NCI-H146 treated with DMSO at 0.1 percent for 48 hours (cell line): Measurements from ENCODE around the gene SPATA32.
"Not testable (repeated sequence)": the region's sequence is repeated elsewhere in the genome, so short reads cannot be mapped to it uniquely, and the experiment has no call there.

Experiments
- DNase-seq: peaks from one replicate; lab custom pipeline; 2025; ENCODE audit not compliant: unreplicated experiment; lab: John Stamatoyannopoulos, UW

SPATA32 gene

DNA sequence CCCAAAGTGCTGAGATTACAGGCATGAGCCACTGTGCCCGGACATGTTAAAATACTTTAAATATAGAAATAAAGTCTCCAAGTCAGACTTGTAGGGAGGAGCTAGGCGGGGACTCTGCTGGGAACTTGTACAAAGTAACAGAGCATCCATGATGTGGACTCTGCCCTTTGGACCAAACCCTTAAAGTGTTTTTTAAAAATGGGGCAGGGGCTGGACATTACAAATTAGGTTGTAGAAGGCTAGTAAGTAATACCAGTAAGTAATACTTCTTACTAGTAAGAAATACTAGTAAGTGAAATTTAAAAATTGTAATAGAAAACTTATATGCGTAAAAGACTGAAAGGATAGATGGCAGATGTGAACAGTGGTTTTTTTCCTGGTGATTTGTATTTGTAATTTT, 9.7 kb upstream of the SPATA32 start:
- no peak for DNase-seq

DNA sequence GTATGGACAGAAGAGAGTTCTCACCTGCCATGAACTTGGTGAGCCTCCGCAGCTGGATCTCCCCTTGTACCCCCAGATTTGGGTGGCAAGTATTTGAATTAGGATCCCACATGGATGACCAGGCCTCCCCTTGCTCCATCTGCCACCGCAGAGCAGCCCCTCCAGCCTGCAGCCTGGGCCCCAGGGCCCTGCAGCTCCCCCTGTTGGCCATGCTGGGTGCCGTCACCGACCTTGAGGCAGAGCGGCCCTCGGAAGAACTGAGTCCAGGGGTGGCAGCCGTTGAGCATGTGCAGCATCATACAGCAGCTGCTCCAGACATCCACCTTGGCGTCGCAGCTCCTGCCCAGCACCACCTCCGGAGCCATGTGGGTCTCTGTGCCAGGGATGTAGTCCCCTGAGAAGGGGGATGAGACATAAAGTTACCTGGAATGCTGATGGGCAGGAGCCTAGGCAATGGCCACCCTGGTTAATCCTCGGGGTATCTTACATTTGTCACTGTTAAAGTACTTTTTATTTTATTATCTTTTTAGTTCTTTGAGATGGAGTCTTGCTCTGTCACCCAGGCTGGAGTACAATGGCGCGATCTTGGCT, 9.0 kb upstream of the SPATA32 start:
- no peak for DNase-seq

DNA sequence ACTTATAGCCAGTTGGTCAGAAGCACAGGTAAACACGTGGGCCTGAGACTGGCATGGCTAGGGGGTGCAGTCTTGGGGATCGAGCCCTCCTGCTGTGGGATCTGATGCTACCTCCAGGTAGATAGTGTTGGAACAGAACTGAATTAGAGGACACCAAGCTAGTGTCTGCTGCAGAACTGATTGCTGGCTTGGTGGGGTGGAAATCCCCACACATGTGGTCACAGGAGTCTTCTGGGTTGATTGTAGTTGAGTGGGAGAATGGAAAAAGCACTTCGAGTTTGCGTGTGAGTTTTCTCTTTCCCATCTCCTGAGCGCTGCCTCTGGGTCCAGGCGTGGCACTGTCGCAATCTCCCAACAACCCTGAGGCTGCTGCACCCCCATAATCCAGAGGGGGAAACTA, 8.0 kb upstream of the SPATA32 start:
- DNase-seq = no peak

DNA sequence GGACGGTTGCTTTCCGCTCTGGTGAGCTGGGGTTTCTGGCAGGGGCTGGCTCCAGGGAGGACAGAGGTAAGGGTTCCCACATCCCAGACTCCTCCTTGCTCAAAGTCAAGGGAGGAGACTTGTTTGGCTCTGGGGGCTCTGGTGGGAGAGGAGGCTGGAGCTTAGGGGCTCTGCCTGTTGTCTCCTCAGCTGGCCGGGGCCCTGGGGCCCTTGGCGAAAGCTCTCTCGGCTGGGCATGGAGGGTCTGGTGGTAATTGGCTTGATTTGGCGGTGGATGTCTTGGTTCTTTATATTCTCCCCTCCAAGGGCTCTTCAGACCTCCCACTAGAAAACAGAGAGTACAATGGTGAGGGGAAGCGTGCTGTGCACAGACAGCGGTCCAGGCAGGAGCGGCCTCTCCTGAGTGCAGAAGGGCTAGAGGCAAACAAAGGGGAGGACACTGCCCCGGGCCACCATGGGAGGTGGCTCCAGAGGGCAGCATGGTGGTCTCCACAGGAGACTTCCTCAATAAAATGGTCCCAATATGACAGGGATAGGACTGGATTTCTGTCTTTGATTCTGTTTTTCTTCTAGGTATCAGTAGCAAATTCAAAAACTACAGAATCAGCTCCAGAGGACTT, 5.7 kb upstream of the SPATA32 start:
- DNase-seq = no peak

DNA sequence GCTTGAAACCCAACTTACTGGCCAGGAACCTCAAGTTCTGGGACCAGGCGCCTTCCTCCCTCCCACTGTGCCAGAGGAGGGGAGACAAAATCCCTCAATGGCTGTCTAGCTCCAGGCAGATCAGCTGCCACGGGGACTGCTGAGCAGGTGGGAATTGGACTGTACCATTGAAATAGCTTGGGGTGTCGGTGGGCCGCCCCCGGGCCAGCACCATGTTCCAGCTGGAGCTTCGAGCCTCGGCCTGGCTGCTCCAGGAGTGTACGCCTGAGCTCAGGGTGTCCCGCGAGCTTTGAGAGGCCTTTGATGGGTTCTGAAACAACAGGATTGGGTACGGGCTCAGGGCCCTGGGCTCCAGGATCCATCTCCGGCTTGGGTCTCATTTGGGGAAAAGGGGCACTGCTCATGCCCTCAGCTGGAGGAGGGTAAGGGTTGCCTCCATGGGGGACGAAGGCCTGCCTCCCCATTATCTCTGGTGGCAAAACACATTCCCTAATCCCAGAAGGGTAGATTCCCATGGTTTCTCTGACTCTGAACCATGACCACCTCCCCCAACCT, 4.6 kb upstream of the SPATA32 start:
- DNase-seq = no peak

DNA sequence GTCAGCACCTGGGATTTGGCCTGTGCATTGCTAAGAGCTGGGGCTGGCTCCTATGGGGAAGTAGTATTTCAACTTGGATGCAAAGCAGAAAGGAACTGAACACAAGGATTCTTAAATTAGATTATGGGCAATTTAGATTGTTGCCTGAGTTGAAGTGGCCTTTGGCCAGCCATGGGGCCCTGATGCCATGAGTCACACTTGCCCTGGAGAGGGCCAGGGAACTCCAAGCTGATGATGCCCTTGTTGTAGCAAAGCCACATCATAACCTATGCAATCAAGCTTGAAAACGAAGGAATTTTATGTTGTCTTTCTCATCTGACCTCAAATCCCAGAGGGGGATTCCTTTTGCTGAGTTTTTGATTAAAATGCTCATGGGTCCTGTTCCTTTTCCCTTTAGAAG, 3.9 kb upstream of the SPATA32 start:
- DNase-seq = no peak

DNA sequence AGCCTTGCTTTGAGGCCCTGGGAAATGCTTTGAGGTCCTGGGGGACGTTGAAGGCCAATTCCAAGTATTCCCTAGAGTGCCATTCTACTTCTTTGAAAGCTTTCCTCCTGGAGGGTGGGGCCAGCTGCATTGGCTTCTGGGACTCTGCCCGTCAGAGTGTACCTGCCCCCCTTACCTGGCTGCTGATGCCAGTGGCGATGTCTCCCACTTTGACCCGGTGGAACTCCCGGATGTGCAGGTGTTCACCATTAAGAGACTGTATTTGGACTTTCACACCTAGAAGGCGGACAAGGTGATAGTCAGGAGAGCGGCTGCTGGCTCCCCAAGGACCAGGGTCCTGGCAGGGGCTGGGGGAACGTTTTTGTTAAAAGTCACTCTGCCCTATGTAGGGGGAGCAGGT, 3.1 kb upstream of the SPATA32 start:
- DNase-seq = no peak

DNA sequence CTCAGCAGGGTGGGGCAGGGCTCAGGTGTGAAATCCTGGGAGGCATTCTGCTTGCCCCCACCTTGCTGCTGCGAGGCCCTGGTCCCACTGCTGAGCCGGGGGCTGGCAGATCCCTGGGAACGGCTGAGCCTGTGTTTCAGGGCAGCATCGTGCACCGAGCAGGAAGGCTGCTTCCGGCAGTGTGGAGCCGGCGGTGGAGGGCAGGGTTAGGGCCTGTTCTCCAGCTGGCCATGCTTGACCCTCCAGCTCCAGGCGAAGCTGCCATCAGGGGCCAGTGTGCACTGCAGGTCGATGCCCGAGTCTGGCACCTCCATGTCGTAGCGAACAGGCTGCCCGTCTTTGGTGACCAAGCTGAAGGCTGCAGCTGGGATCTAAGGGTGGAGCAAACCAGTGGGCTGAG, 2.5 kb upstream of the SPATA32 start:
- DNase-seq = no peak

DNA sequence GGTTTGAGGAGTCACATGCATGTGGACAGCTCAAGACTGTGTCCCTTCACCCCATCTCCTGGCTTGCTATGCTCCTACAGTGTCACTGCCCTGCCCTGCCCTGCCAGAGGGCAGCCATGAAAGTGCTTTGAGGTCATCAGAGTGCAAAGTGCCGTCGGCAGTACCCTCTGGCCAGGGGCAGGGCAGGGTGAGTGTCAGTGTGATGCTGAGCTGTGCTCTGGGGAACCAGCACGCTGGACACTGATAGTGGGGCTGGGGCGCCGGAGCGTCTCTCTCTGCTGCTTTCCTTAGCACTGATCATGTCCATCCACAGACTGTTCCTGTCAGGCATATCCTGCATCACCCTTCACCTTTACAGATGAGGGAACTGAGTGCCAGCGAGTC, 1.6 kb upstream of the SPATA32 start:
- DNase-seq = no peak

DNA sequence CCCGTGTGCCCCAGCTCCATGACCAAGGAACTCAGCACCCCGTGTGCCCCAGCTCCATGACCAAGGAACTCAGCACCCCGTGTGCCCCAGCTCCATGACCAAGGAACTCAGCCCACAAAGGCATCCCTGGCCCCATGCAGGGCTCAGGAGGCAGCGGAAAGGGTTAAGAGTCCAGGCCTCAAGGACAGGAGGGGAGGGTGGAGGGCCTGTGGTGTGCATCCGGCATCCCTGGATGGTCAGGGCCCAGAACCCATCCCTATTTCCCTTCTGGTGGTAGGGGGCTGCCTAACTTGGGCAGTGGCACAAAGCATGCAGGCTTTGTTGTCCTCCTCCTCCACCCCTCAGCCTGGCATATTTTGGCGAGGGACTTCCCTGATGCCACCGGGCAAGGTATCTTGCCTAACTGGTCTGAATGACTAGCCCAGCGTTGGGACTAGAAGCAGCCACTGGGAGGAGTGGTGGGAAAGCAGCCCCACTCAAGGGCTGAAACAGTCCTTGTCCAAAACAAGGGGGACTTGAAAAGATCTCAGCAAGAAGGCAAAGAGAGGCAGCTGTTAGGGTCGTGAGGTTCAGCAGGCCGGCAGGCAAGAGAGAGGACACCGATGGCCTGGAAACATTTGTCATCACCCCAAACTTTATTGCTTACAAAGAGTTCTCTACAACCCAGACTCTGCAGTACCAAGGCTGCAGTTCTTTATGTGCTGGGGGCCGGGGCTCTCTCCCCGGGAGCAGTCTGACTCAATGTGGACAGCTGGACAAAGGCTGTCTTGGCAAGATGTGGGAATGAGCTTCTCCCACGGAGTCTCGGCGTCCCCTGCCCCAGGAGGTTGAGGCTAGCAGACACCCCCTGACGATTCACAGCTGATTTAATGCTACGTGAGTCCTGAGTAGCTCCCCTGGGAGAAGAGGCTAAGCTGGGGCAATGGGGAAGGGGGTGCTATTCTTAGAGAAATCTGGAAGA, 902 bp upstream of the SPATA32 start:
- DNase-seq = no peak

DNA sequence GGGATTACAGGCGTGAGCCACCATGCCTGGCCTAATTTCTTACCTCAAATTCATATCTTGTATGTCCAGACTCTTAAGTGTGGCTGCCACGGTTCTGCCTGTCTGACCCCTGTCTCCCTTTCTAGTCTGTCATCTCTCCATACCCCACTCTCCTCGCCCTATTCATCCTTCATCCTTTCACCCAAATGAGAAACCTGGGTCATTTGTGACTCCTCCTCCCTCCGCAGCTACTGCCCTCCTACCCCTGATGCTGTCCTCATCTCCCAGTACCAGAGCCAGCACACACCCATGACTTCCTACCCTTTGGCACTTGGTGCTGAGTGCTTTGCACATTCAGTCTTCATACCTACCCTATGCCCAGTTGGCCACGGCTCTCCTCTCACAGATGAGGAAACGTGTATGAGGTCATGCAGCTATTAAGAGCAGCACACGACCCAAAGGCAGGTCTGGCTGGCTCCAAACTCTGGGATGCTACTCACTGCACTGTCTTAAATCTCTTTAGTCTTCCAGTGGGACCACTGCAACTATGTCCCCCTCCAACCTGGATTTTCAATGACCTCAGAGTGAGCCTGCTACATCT, 1.6 kb downstream of the SPATA32 start:
- DNase-seq = no peak

DNA sequence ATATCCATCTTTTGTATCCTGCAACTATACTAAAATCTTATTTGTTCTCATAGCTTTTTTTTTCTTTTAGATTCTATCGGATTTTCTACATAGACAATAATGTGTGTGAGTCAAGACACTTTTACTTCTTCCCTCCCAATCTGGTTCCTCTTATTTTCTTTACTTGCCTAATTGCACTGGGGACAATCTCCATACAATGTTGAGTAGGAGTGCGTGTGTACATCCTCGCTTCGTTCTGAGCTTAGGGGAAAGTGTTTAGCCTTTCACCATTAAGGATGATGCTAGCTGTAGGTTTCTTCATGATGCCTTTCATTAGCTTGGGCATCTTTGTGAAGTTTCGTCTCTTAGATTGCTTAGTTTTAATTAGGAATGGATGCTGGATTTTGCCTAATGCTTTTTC, 2.9 kb downstream of the SPATA32 start:
- DNase-seq = no peak

DNA sequence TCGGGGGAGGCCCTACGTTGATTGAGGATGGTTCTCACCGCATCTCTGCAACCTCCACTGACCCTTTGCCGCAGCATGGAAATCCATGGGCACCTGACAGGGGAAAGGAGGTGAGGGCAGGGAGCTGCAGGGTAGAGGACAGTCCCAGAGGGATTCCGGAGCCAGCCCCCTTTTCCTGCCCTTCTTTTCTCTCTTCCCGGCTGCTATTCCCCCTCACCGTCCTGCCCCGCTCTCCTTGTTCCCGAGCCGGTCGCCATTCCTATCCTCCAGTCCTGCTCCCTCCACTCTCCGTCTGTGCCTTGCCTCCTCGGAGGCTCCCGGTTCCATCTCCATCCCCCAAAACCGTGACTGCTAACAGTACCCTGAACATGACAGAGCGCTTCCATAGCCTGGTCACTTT, 4.8 kb downstream of the SPATA32 start:
- no peak for DNase-seq

DNA sequence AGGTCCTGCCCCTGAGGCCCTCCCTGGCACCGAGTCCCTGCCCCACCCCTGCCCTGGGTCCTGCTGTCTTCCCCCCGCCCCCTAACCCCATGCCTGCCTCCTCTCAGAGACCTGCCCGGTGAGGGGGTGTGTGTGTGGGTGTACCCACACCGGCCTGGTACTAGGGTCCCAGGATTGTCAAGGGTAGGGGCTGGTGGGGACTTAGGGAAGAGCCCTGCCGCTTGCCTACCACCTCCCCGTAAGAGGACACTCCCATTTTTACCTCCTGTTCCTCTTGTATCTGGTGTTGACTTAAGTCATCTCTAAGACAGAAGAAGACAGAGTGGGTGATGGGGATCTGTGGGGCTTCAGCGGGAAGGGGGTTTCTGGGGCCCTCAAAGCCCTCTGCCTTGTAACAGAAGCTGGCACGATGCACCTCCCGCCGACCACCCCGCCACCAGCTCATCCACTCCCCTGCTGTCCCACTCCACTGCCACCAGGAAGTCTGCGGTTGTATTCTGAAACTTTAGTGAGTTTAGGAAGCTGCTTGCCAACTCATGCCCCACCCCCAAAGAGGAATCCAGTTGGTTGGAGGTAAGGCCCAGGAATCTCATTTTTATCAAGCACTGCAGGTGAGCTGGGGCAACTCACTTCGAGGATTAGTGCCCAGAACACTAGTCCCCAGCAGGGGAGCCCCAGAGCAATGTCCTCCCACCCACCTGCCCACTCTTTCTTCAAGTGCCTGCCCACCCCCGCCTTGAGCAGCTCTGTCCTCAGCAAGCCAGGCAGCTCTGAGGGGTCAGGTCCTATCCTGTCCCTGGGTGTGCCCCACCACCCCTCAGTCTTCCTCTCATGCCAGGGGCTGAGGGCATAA, 5.6 kb downstream of the SPATA32 start:
- no peak for DNase-seq

DNA sequence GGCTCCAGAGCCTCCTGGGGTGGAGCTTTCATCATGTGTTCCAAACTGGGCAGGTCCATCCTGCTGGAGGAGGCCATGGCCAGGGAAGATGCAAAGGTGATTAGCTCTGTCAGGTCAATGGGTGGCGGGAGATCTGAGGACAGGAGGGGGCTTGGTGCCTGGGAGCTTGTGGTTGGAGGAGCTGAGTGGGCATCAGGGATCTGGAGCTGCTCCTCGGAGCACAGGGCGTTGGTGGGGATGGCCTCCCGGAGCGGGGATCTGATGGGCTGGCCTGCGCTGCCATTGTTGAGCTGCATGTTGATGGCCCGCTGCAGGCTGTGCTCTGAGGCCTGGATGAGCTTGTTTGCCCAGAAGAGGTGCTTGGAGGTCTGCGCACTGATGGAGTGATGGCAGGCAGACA, 6.5 kb downstream of the SPATA32 start:
- DNase-seq = no peak

DNA sequence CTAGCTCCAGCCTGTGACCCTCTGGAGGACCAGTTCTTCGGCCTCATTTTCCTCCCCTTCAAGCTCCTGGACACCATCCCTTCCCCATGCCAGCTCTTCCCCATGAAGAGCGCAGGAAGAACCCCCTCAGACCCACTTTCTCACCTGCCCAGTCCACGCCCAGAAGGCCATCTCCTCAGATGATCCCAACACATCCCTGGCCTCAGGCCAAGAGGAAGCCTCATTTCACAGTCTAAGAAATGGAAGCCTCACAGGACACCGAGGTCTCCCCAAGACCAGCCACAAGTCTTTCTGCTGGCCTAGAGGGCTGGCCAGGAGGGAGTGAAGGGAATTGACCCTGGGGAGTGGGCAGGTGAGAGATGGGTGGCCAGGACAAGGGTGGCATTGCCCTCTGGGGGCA, 8.0 kb downstream of the SPATA32 start:
- no peak for DNase-seq

DNA sequence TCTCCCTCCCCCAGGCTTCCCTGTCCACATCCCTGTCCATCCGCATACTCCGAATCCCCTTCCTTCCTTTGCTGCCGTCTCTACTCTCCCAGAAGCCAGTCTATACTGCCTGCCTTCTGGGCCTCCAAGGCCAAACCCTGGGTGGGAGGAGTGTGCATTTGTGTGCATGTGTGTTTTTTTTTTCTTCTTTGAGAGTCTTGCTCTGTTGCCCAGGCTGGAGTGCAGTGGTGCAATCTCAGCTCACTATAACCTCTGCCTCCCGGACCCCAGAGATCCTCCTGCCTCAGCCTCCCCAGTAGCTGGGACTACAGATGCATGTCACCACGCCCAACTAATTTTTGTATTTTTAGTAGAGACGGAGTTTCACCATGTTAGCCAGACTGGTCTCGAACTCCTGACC, 8.7 kb downstream of the SPATA32 start:
- DNase-seq = not testable (repeated sequence)

DNA sequence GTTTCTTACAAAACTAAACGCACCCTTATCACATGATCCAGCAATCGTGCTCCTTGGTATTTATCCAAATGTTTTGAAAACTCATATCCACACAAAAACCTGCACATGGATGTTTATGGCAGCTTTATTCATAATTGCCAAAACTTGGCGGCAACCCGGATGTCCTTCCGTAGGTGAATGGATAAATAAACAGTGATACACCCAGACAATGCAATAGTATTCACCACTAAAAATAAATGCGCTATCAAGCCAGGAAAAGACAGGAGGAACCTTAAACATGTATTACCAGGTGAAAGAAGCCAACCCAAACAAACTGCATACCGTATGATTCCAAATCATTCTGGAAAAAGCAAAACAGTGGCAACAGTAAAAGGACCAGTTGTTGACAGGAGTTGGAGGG, 10.0 kb downstream of the SPATA32 start:
- no peak for DNase-seq

DNA sequence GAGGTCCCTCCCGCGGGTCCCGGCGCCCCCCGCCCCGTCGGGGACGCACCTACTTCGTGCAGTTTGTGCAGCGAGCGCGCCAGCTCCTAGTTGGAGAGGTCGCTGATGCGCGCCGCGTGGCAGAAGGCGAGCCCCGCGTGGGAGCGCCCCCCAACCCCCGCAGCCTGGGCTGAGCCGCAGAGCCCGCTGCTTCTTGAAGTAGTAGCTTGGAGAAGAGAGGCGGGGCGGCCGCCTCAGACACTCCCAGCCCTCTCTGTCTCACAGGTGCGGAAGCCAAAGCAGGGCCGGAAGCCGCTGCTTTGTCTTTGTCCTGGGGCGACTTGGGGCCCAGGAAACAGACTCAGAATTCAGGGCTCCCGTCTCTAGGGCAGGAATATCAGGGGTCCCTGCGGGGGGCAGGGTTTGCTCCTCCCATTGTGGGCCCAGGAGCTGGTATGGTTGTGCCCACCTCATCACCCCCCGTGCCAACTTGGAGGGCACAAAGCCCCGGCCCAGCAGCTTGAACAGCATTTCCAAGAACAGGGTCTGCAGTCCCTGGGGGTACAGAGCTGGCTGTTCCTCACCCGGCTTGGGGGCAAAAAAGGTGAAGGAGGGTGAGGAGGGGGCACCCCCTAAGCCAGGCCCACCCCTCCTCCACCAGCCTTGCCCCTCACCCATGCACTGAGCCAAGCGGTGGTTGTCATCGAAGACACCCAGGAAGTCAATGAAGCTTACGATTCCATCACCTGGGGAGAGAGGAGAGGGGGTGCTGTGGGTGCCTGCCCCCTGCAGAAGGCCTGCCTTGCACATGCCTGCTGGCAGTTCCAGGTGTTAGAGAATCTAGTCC, 13.5 kb downstream of the SPATA32 start:
- peak; percentile 32 for DNase-seq
